Hepatocyte (in vitro differentiated cells): ENCODE results near the gene CRADD. TPM values are rescaled to one million over a fixed set of nuclear protein-coding genes. Genes with fewer than 3 reads are reported as not detected.
A peak's percentile ranks its signal among the peaks of the same experiment; 100 is the strongest.
"Not testable (repeated sequence)": the region's sequence is repeated elsewhere in the genome, so short reads cannot be mapped to it uniquely, and the experiment has no call there.

ENCODE experiments used
- DNase-seq: peaks from one replicate; pipeline ENCODE4 v3.0.0-alpha.2; 2016; ENCODE audit warnings: low spot score
- H2AFZ ChIP-seq: fragments of 200-600 bp; sonication (generic); 2 replicates; pipeline ENCODE4 v1.6.0; 2016; ENCODE audit warnings: antibody characterized with exemption, mild to moderate bottlenecking
- H3K27ac ChIP-seq: fragments of 200-600 bp; sonication (generic); 2 replicates; pipeline ENCODE4 v1.5.1; 2016; ENCODE audit warnings: mild to moderate bottlenecking
- H3K27me3 ChIP-seq: fragments of 200-600 bp; sonication (generic); 2 replicates; pipeline ENCODE4 v1.6.1; 2016
- H3K36me3 ChIP-seq: fragments of 200-600 bp; sonication (generic); replicated peaks from 2 replicates; pipeline ENCODE4 v1.5.1; 2016; ENCODE audit warnings: low read depth; ENCODE audit not compliant: insufficient read depth
- H3K4me1 ChIP-seq: fragments of 200-600 bp; sonication (generic); 2 replicates; pipeline ENCODE4 v1.5.1; 2016; ENCODE audit warnings: mild to moderate bottlenecking, moderate library complexity; ENCODE audit not compliant: insufficient read depth
- H3K4me2 ChIP-seq: fragments of 200-600 bp; sonication (generic); 2 replicates; pipeline ENCODE4 v1.6.0; 2016
- H3K4me3 ChIP-seq: fragments of 200-600 bp; sonication (generic); 2 replicates; pipeline ENCODE4 v1.5.1; 2016; ENCODE audit warnings: mild to moderate bottlenecking
- H3K79me2 ChIP-seq: fragments of 200-600 bp; sonication (generic); 2 replicates; pipeline ENCODE4 v1.6.0; 2017; ENCODE audit warnings: mild to moderate bottlenecking
- H3K9me2 ChIP-seq: fragments of 200-600 bp; sonication (generic); replicated peaks from 2 replicates; pipeline ENCODE4 v1.6.0; 2017; ENCODE audit warnings: mild to moderate bottlenecking; ENCODE audit not compliant: insufficient read depth
- H3K9me3 ChIP-seq: fragments of 200-600 bp; sonication (generic); 2 replicates; pipeline ENCODE4 v1.5.1; 2016; ENCODE audit warnings: low read depth, mild to moderate bottlenecking
- H4K20me1 ChIP-seq: fragments of 200-600 bp; sonication (generic); 2 replicates; pipeline ENCODE4 v1.6.0; 2016; ENCODE audit warnings: mild to moderate bottlenecking; ENCODE audit not compliant: insufficient read depth, poor library complexity, severe bottlenecking
- CTCF ChIP-seq: fragments of 200-600 bp; sonication (generic); IDR thresholded peaks from 2 replicates; pipeline ENCODE4 v1.5.1; 2016; ENCODE audit warnings: antibody characterized with exemption, mild to moderate bottlenecking; ENCODE audit not compliant: poor library complexity
- EZH2 ChIP-seq: fragments of 200-600 bp; sonication (generic); IDR thresholded peaks from 2 replicates; pipeline ENCODE4 v1.6.1; 2016; ENCODE audit warnings: antibody characterized with exemption, mild to moderate bottlenecking, borderline replicate concordance
- EZH2phosphoT487 ChIP-seq: fragments of 200-600 bp; sonication (generic); IDR thresholded peaks from one replicate; pipeline ENCODE4 v1.6.1; 2018; ENCODE audit warnings: antibody characterized with exemption, mild to moderate bottlenecking, low read depth, moderate library complexity; ENCODE audit not compliant: unreplicated experiment, severe bottlenecking
- WGBS: methylation state at CpG from one replicate; pipeline ENCODE4 v1.1.6; 2016; ENCODE audit warnings: low lambda C conversion rate; ENCODE audit errors: missing lambda C conversion rate; 5-methylcytosine and 5-hydroxymethylcytosine counted together
- polyA plus RNA-seq: library from polyadenylated mRNA; unstranded; fragments of >200 nt; fragmentation: Nextera tagmentation; extraction: Ambion mirVana; gene quantifications from 2 replicates; pipeline ENCODE4 v1.2.1, GENCODE V29; 2016
- total RNA-seq: library from RNA; depleted of rRNA; stranded (reverse); fragments of >200 nt; gene quantifications from 2 replicates; pipeline ENCODE4 v1.2.3, GENCODE V29; 2014

The CRADD gene
- total and polyA plus RNA-seq, 2 experiments from 2014 or later: 19.5 to 27.3 TPM

- Histone ChIP-seq H3K9me2 (no peaks in the 10 kb centered on the region), H3K4me2 (no peak overlapping the region), H3K27me3 (no peaks in the 10 kb centered on the region), H2AFZ (no peak overlapping the region), H3K4me1 (peaks cover 17% of the 10 kb centered on the region), H4K20me1 (no peaks in the 10 kb centered on the region), H3K27ac (no peak overlapping the region), H3K79me2 (no peaks in the 10 kb centered on the region), H3K4me3 (no peak overlapping the region), H3K36me3 (no peaks in the 10 kb centered on the region), H3K9me3 (no peaks in the 10 kb centered on the region)
- no peak for DNase-seq
- no peak for TF ChIP-seq EZH2phosphoT487
- TF ChIP-seq EZH2: no peak
- no peak for TF ChIP-seq CTCF
- 81% methylated on average over 2 of the region's 2 CpGs for WGBS
Observed at GRCh38 chr12:93883436-93884154, 206.4 kb downstream of the CRADD start.

DNA sequence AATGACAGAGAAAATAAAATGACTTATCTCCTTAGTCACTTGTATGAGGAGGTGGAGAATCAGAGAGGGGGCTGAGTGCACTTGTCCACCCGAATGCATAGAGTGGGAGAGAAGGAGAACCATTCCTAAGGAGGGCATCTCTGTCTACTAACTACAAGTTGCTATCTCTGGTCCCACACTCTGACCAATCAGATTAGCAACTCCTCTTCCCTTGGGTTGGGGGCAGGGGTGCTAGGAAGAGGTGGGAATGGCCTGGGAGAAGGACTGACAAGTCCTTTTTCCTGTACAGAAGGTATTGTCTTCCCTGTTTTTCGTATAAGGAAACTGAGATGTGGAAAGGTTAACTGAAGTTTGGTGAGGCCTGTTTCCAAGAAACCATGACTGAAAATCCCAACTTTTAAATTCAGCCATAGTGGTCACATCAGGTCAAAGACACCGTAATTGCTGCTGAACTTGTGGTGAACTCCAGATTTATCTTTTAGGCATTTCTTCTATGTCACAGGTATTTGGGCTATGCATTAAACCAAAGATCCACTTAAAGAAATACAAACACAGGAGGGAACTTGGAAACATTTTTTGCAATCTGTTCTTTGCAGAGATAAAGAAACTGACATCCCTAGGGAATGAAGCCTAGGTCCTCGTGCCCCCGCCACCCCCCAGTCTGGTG, 207.8 kb downstream of the CRADD start:
- Histone ChIP-seq H3K9me2 (no peaks in the 10 kb centered on the region), H3K27me3 (no peaks in the 10 kb centered on the region), H3K36me3 (no peaks in the 10 kb centered on the region), H3K4me1 (peaks cover 13% of the 10 kb centered on the region), H2AFZ (no peak overlapping the region), H4K20me1 (no peaks in the 10 kb centered on the region), H3K79me2 (no peaks in the 10 kb centered on the region), H3K9me3 (no peaks in the 10 kb centered on the region), H3K4me3 (no peak overlapping the region), H3K4me2 (no peak overlapping the region), H3K27ac (no peak overlapping the region)
- no peak for DNase-seq
- TF ChIP-seq CTCF: no peak
- TF ChIP-seq EZH2phosphoT487: no peak
- TF ChIP-seq EZH2: no peak
- 62% methylated on average over 5 of the region's 5 CpGs for WGBS

GRCh38 chr12:93885973-93886532, 208.9 kb downstream of the CRADD start:
- H2AFZ ChIP-seq, H4K20me1 ChIP-seq, H3K4me2 ChIP-seq, H3K27me3 ChIP-seq, H3K4me3 ChIP-seq, H3K9me3 ChIP-seq, H3K79me2 ChIP-seq, H3K9me2 ChIP-seq, H3K36me3 ChIP-seq, H3K4me1 ChIP-seq: not testable (repeated sequence)
- whole genome bisulfite sequencing: 73% methylated on average over 7 of the region's 7 CpGs
- H3K27ac ChIP-seq: peak overlapping the region; percentile 26
- peak; percentile 50 for DNase-seq
